Measurements from ENCODE around the gene HACD2. TPM values are rescaled to one million over a fixed set of nuclear protein-coding genes. Genes with fewer than 3 reads are reported as not detected.

The HACD2 gene
- total RNA-seq, 1 experiment from 2014 or later, result 38.9 TPM

GRCh38 chr3:123446610-123447109 is 138.2 kb downstream of the HACD2 start:
- Histone ChIP-seq H3K27ac (no peak overlapping the region), H3K4me3 (no peak overlapping the region), H3K9me3 (replicated peaks) (peaks cover 6% of the 10 kb centered on the region), H3K27me3 (replicated peaks) (peaks cover 53% of the 10 kb centered on the region), H3K4me1 (replicated peaks) (peaks cover 17% of the 10 kb centered on the region), H3K36me3 (no peaks in the 10 kb centered on the region)
- DNase-seq (ENCODE audit: low read depth in 1 of 2, low spot score in 2 of 2), result no peak

- H3K27me3 ChIP-seq (replicated peaks), result peaks cover 51% of the 10 kb centered on the region
- peaks cover 17% of the 10 kb centered on the region for H3K4me1 ChIP-seq (replicated peaks)
- no peak for DNase-seq (ENCODE audit: low read depth in 1 of 2, low spot score in 2 of 2)
- H3K36me3 ChIP-seq, result no peaks in the 10 kb centered on the region
- H3K4me3 ChIP-seq, result no peak overlapping the region
- H3K27ac ChIP-seq, result no peak overlapping the region
- H3K9me3 ChIP-seq (replicated peaks), result peaks cover 6% of the 10 kb centered on the region
Measured at GRCh38 chr3:123446210-123446609, 138.6 kb downstream of the HACD2 start.

DNA sequence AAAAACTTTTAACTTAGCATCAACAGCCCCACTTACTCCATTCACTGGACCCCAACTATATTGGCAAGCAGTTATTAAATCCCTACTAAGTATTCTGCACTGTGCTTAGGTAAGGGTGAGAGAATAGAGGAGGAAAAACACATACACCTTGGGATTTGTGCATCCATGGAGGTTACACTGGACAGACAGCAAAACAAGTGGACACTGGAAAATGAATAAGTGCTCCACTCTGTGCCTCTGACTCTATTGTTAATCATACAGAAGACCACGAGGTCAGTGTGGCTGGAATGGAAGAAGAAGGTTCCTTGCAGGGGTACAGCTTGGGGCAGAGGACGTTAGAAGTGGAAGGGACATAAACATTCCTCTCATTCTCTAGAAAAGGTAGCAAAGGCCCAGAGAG is 139.2 kb downstream of the HACD2 start:
- DNase-seq (ENCODE audit: low read depth in 1 of 2, low spot score in 2 of 2), result no peak
- Histone ChIP-seq H3K9me3 (replicated peaks) (peaks cover 6% of the 10 kb centered on the region), H3K4me3 (no peak overlapping the region), H3K27ac (no peak overlapping the region), H3K36me3 (no peaks in the 10 kb centered on the region), H3K27me3 (replicated peaks) (peaks cover 46% of the 10 kb centered on the region), H3K4me1 (replicated peaks) (peaks cover 17% of the 10 kb centered on the region)

DNA sequence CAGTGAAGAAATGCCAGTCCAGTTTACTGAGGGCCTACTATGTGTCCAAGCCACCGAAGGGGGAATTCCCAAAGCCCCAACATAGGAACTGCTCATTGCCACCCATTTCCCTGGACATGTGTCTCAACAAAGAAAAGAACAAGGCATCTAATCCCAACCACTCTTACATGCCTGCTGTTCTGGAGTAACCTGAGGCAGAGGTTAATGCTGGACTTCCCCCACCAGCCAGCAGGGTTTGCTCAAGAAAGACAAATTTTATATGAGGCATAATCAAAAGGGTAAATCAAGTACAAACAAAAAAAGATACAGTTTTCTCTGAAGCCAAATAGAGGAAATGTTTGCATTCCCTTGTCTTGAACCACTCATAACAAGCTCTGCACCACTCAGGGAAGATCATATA is 140.1 kb downstream of the HACD2 start:
- peaks cover 37% of the 10 kb centered on the region for H3K27me3 ChIP-seq (replicated peaks)
- no peaks in the 10 kb centered on the region for H3K36me3 ChIP-seq
- no peak for DNase-seq (ENCODE audit: low read depth in 1 of 2, low spot score in 2 of 2)
- H3K4me3 ChIP-seq, result no peak overlapping the region
- peaks cover 6% of the 10 kb centered on the region for H3K9me3 ChIP-seq (replicated peaks)
- H3K4me1 ChIP-seq (replicated peaks), result peaks cover 25% of the 10 kb centered on the region
- H3K27ac ChIP-seq, result no peak overlapping the region

- no peak overlapping the region for H3K4me3 ChIP-seq
- no peak for DNase-seq (ENCODE audit: low read depth in 1 of 2, low spot score in 2 of 2)
- H3K27ac ChIP-seq, result no peak overlapping the region
- peaks cover 32% of the 10 kb centered on the region for H3K27me3 ChIP-seq (replicated peaks)
- H3K4me1 ChIP-seq (replicated peaks), result peaks cover 19% of the 10 kb centered on the region
- peaks cover 6% of the 10 kb centered on the region for H3K9me3 ChIP-seq (replicated peaks)
- no peaks in the 10 kb centered on the region for H3K36me3 ChIP-seq
Measured at GRCh38 chr3:123444023-123444422, 140.8 kb downstream of the HACD2 start.

- peaks cover 31% of the 10 kb centered on the region for H3K27me3 ChIP-seq (replicated peaks)
Measured at GRCh38 chr3:123442908-123443307, 141.9 kb downstream of the HACD2 start.

DNA sequence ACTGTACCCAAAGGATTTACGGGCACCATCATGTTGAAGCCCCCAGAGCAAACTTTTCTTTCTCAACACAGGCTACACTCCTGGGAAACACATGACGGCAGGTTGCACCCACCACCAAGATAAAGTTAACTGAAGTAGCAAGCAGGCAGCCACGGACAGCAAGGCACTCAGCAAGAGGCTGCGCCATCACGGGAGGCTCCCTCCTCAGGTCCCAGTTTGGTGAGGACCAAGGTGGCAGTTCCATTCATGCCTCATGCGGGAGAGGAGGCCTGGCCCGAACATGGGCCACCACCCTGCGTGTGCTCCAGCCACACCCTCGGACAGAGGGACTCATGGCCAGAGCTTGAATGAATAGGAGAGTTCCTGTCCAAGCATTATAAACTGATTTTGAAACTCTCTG is 142.7 kb downstream of the HACD2 start:
- no peak overlapping the region for H3K4me3 ChIP-seq
- no peaks in the 10 kb centered on the region for H3K36me3 ChIP-seq
- DNase-seq (ENCODE audit: low read depth in 1 of 2, low spot score in 2 of 2), result no peak
- H3K27ac ChIP-seq, result no peak overlapping the region
- no peaks in the 10 kb centered on the region for H3K9me3 ChIP-seq (replicated peaks)
- H3K27me3 ChIP-seq (replicated peaks), result peaks cover 28% of the 10 kb centered on the region
- peaks cover 10% of the 10 kb centered on the region for H3K4me1 ChIP-seq (replicated peaks)

More at GRCh38 chr3:123442908-123443307, 141.9 kb downstream of the HACD2 start:
- no peak for DNase-seq (ENCODE audit: low read depth in 1 of 2, low spot score in 2 of 2)
- no peaks in the 10 kb centered on the region; the same call in 1 of the 2 replicates for H3K9me3 ChIP-seq (replicated peaks)
- H3K4me3 ChIP-seq, result no peak overlapping the region
- peaks cover 10% of the 10 kb centered on the region for H3K4me1 ChIP-seq (replicated peaks)
- H3K36me3 ChIP-seq, result no peaks in the 10 kb centered on the region
- H3K27ac ChIP-seq, result no peak overlapping the region

Other genes starting within 250 kb of the HACD2 start
- 0.16 and 0.82 TPM in 2 replicates for gene ADCY5, start 136.0 kb downstream of the HACD2 start, total RNA-seq (2014; rRNA removed; shearing (Covaris generic))

Measured in SJSA1 (cell line).